Measurements from ENCODE around the gene CLEC4M.
"Not testable (repeated sequence)": the region's sequence is repeated elsewhere in the genome, so short reads cannot be mapped to it uniquely, and the experiment has no call there.

Gene CLEC4M

GRCh38 chr19:7742575-7742974 lies 20.5 kb upstream of the CLEC4M start:
- no peak for DNase-seq

GRCh38 chr19:7742991-7743390 lies 20.1 kb upstream of the CLEC4M start:
- no peak for DNase-seq

- peak in 1 of 2 donors; percentile 20 for DNase-seq
Measured at GRCh38 chr19:7743425-7743841, 19.6 kb upstream of the CLEC4M start.

GRCh38 chr19:7744199-7744786 lies 18.8 kb upstream of the CLEC4M start:
- DNase-seq = no peak

GRCh38 chr19:7744871-7745650 lies 18.0 kb upstream of the CLEC4M start:
- DNase-seq = no peak

- DNase-seq = not testable (repeated sequence)
Measured at GRCh38 chr19:7746306-7746705, 16.7 kb upstream of the CLEC4M start.

GRCh38 chr19:7746903-7747884 lies 15.8 kb upstream of the CLEC4M start, which contains the start of gene CD209:
Gene CD209, minus strand, starts transcription at chr19:7747534. Its CDS starts 23 bp downstream, at chr19:7747511.
- no peak for DNase-seq

- DNase-seq = no peak
Measured at GRCh38 chr19:7748171-7748570, 14.9 kb upstream of the CLEC4M start.

GRCh38 chr19:7748756-7749155 lies 14.3 kb upstream of the CLEC4M start:
- DNase-seq = no peak

- peak; percentile 28 to 36 for DNase-seq
Measured at GRCh38 chr19:7751157-7751783, 11.8 kb upstream of the CLEC4M start.

- DNase-seq = no peak
Measured at GRCh38 chr19:7756258-7756657, 6.8 kb upstream of the CLEC4M start.

- no peak for DNase-seq
Measured at GRCh38 chr19:7757358-7757757, 5.7 kb upstream of the CLEC4M start.

- DNase-seq = no peak
Measured at GRCh38 chr19:7759156-7759555, 3.9 kb upstream of the CLEC4M start.

GRCh38 chr19:7763696-7764095 lies 653 bp downstream of the CLEC4M start:
- no peak for DNase-seq

GRCh38 chr19:7764157-7764556 lies 1.1 kb downstream of the CLEC4M start:
- not testable (repeated sequence) for DNase-seq

- not testable (repeated sequence) for DNase-seq
Measured at GRCh38 chr19:7765043-7765442, 2.0 kb downstream of the CLEC4M start.

- no peak for DNase-seq
Measured at GRCh38 chr19:7766535-7766934, 3.5 kb downstream of the CLEC4M start.

- DNase-seq = no peak
Measured at GRCh38 chr19:7767487-7767886, 4.4 kb downstream of the CLEC4M start.

- DNase-seq = no peak
Measured at GRCh38 chr19:7769171-7769570, 6.1 kb downstream of the CLEC4M start.

- DNase-seq = no peak
Measured at GRCh38 chr19:7771072-7771471, 8.0 kb downstream of the CLEC4M start.

GRCh38 chr19:7772752-7773291 lies 9.8 kb downstream of the CLEC4M start:
- peak in 1 of 2 donors; percentile 28 for DNase-seq

GRCh38 chr19:7773841-7774240 lies 10.8 kb downstream of the CLEC4M start:
- DNase-seq = no peak

All from stimulated activated CD4-positive, alpha-beta T cell treated with anti-CD3 and anti-CD28 coated beads, Interleukin-2, amount 100 ng/mL, for 48 hours (primary cell).